BJ (cell line): ENCODE data around the gene ADRM1. TPM values are rescaled to one million over a fixed set of nuclear protein-coding genes. Genes with fewer than 3 reads are reported as not detected.

Experiments
- CTCF ChIA-PET: fragments of 350-600 bp; formaldehyde crosslinking; extraction: SDS; loops from one replicate; lab custom pipeline; 2021; ENCODE audit warnings: antibody characterized with exemption, inconsistent platforms; lab: Yijun Ruan, JAX
- POLR2A ChIA-PET: fragments of 300-600 bp; sonication (Branson Sonifier 250); formaldehyde crosslinking; extraction: SDS; loops from one replicate; lab custom pipeline; 2021; ENCODE audit warnings: antibody characterized with exemption; lab: Charles Lee
- DNase-seq: peaks from one replicate; pipeline ENCODE4 v3.0.0-alpha.2; 2011; ENCODE audit warnings: low read depth
- H3K27me3 ChIP-seq: 2 replicates; pipeline ENCODE4 v1.6.0; 2011; ENCODE audit warnings: low read length; ENCODE audit not compliant: control insufficient read depth, insufficient read depth
- H3K36me3 ChIP-seq: 2 replicates; pipeline ENCODE4 v1.5.1; 2011; ENCODE audit warnings: low read length; ENCODE audit not compliant: control insufficient read depth, insufficient read depth
- H3K4me3 ChIP-seq: 2 replicates; pipeline ENCODE4 v1.5.1; 2011; ENCODE audit warnings: low read depth, mild to moderate bottlenecking, control low read depth, low read length
- CTCF ChIP-seq: IDR thresholded peaks from 2 replicates; pipeline ENCODE4 v1.5.1; 2011; ENCODE audit warnings: low read depth, mild to moderate bottlenecking, control low read depth, inconsistent platforms, low read length, moderate library complexity; ENCODE audit not compliant: insufficient read depth
- polyA plus RNA-seq: library from polyadenylated mRNA; depleted of rRNA; stranded (reverse); fragments of >200 nt; gene quantifications from 2 replicates; pipeline ENCODE4 v1.2.3, GENCODE V29; 2011

The ADRM1 gene
- polyA plus RNA-seq, 1 experiment, result 115 TPM

- no peak for TF ChIP-seq CTCF
- H3K4me3 ChIP-seq, result no peak overlapping the region
- no peaks in the 10 kb centered on the region; the same call in none of the 2 replicates for H3K36me3 ChIP-seq
- no peaks in the 10 kb centered on the region for H3K27me3 ChIP-seq
- DNase-seq, result no peak
- CTCF ChIA-PET, result no interaction called here
- POLR2A ChIA-PET, result no interaction called here
These were observed 20.6 kb downstream of the ADRM1 start for GRCh38 chr20:62323146-62323979.

GRCh38 chr20:62323980-62324906 lies 21.4 kb downstream of the ADRM1 start:
- Histone ChIP-seq H3K36me3 (no peaks in the 10 kb centered on the region; the same call in none of the 2 replicates), H3K4me3 (no peak overlapping the region), H3K27me3 (no peaks in the 10 kb centered on the region)
- no peak for DNase-seq
- ChIA-PET CTCF (no interaction called here), POLR2A (no interaction called here)
- no peak for TF ChIP-seq CTCF

- POLR2A ChIA-PET, result no interaction called here
- Histone ChIP-seq H3K27me3 (no peaks in the 10 kb centered on the region), H3K4me3 (no peak overlapping the region), H3K36me3 (peaks cover 2% of the 10 kb centered on the region)
- no peak for DNase-seq
- CTCF ChIA-PET, result no interaction called here
- no peak for TF ChIP-seq CTCF
These were observed 22.5 kb downstream of the ADRM1 start for GRCh38 chr20:62325172-62325905.

DNA sequence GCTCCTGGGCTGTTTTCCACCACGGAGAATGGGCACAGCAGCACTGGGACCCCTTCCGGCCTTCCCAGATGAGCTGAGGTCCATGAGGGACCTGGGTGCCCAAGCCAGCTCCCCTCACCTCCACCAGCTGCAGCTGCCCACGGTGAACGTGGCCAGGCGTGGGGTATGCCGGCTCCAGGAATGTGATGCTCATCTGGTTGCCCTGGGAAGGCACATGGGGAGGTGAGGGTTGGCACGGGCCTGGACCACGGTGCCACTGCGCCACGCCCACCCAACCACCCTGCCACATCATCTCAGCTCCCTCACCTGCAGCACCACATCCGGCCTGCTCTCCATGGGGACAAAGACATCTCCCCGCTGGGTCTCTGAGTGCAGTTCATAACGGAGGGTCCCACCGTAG lies 23.8 kb downstream of the ADRM1 start:
- CTCF ChIA-PET, result interaction anchor here (0.6 kb wide), 1 partner anchor 41 kb away, joined by 3 read pairs; no protein-coding TSS in a partner anchor
- POLR2A ChIA-PET, result no interaction called here
- H3K36me3 ChIP-seq, result peaks cover 2% of the 10 kb centered on the region

More for the DNA sequence above, 23.8 kb downstream of the ADRM1 start:
- Histone ChIP-seq H3K4me3 (no peak overlapping the region), H3K27me3 (no peaks in the 10 kb centered on the region)
- no peak for TF ChIP-seq CTCF
- no peak for DNase-seq
